ENCODE data around the gene CANT1. TPM values are rescaled to one million over a fixed set of nuclear protein-coding genes. Genes with fewer than 3 reads are reported as not detected.

Gene CANT1
- total RNA-seq: 41.8 and 57.6 TPM in 2 replicates

DNA sequence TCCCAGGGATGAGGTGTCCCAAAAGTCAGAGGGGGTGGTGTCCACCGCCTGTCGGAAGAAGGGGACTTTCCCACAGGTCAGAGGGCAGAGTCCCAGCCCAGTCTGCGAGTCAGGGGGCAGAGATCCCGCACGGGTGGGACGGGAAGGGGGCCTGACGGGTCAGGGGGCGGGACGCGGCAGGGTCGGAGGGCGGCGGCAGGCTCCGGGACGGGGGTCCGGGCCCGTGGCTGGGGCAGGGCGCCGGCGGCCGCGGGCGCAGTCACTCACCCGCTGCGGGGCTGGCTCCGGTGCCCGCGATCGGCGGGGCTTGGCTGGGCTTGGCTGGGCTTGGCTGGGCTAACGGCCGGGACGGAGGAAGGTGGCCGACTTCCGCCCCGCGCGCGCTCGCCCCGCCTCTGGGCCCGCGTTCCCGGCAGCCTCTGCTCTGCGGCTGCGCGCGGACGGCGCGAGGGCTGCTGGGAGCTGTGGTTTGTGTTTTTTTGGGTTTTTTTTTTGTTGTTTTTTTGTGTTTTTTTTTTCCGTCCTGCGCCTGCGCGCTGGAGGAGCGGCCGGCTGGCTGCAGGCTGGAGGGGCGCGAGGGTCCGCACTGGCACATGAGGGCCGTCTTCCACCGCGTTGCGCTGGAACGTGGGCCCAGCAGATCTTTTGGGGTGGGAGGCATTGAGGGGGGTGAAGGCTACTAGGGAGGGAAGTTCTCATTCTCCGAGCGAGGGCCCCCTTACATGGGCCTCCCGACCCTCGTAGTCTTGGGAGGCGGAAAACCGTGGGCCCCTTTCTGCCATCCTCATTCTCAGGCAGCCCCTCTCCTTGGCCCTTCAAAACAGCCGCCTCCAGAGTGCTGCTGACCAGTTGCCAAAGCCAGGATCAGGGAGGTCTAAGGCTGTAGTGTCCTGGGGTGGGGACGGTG is at the start of gene CANT1:
Gene CANT1 (minus strand): TSS at position 368 of the 907 bp plus-strand sequence. CDS start 12,142 bp downstream, outside the sequence.

DNA sequence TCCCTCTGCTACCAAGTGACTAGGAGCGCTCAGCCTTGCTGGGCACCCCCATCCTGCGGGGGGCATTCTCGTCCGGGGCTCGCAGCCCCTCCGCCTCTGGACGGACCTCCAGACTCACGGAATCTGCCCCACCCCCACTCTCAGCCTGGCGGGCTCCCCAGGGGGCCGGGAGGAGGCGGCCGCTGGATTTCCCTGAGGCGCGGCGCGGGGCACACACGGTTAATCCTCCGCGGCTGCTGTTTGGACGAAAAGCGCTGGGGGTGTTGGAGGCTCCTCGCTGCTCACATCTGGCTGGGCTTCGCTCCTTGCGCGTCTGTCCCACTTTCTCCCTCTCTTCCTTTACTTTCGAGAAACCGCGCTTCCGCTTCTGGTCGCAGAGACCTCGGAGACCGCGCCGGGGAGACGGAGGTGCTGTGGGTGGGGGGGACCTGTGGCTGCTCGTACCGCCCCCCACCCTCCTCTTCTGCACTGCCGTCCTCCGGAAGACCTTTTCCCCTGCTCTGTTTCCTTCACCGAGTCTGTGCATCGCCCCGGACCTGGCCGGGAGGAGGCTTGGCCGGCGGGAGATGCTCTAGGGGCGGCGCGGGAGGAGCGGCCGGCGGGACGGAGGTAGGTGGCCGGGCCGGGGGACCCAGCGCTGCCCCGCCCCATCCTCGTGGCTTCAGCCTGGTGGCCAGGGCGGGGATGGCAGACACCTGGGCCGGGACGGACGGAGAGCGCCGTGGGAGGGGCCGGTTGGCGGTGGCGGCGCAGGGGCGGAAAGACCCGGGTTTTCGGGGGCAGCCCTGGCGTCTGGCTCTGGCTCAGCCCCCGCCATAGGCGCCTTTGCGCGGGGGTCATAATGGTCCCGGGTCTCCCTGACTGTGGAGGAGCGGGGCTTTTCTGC is 14.6 kb upstream of the CANT1 start, which contains the start of gene C1QTNF1:
Gene C1QTNF1 (plus strand): TSS at position 284 of the 886 bp plus-strand sequence. CDS start 19,800 bp downstream, outside the sequence.

DNA sequence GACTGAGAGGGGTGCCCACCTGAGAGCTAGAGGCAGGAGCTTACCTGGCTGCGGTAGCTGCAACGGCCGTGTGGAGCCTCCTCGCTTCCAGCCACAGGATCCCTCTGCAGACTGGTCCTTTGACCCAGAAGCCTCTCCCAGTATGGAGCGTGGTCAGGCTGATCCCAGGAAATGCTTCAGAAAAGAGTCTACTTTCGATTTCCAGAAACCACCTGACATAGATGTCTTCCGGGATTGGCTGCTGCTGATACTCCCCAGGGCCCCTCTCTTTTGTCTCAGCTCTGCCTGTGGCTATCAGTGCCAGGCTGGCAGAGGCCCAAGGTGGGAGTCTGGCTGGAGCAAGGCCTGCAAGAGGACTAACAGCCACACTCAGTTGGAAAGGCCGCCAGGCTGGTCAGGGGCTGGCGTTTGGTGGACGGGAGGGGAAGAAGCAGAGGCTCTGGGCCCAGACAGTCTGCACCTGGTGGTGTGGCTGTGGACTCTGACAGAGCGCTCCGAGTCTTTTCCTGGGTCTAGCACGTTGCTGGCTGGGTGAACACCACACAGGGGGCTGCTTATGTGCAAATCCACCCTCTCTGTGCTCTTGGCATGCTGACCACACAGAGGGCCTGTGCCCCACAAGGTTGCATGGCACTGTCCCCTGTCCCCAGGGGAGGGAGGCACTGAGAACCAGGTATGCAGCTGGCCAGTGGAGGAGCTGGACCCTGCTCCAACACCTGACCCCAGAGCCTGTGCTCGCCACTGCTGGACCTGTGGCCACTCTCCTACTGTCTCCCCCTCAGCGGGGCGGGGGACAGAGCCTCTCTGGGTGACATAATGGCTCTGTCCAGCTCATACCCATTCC is 29.6 kb downstream of the CANT1 start, which contains the start of gene LGALS3BP:
Gene LGALS3BP (minus strand): TSS at position 144 of the 844 bp plus-strand sequence. CDS start 2,732 bp downstream, outside the sequence.

Other genes with a start within 250 kb of the CANT1 start
- gene CYTH1, start 227.5 kb downstream of the CANT1 start, total RNA-seq: 7.2 and 8.3 TPM in 2 replicates
- 14.0 and 17.0 TPM in 2 replicates for gene USP36, start 168.9 kb downstream of the CANT1 start, total RNA-seq
- gene CEP295NL, start 106.6 kb downstream of the CANT1 start, total RNA-seq: 0.89 TPM in 1 of 2 replicates, not detected in the other
- 211 and 232 TPM in 2 replicates for gene TIMP2, start 84.4 kb downstream of the CANT1 start, total RNA-seq
- 310 and 405 TPM in 2 replicates for gene LGALS3BP, start 29.8 kb downstream of the CANT1 start, total RNA-seq
- gene C1QTNF1, start 14.4 kb upstream of the CANT1 start, total RNA-seq: 20.7 and 28.3 TPM in 2 replicates
- gene ENGASE, start 65.1 kb upstream of the CANT1 start, total RNA-seq: 5.1 and 5.8 TPM in 2 replicates